Ovary (tissue), 3 donors: ENCODE results near the gene ETS1.

Experiments
- CTCF ChIP-seq, 3 donors: fragments of 450-650 bp in 2 of 3; fragments of 200-600 bp in 1 of 3; IDR thresholded peaks; one replicate each; pipeline versions ENCODE4 v1.5.1 to v1.8.0; 2016 to 2022; ENCODE audit warnings: antibody characterized with exemption in 3 of 3, mild to moderate bottlenecking in 1 of 3
- EP300 ChIP-seq: sonication (generic); formaldehyde crosslinking; IDR thresholded peaks from one replicate; pipeline ENCODE4 v1.6.1; 2017; ENCODE audit warnings: antibody characterized with exemption
- POLR2A ChIP-seq: fragments of 450-650 bp; IDR thresholded peaks from one replicate; pipeline ENCODE4 v1.6.1; 2017; ENCODE audit warnings: antibody characterized with exemption, mild to moderate bottlenecking, moderate library complexity
- donor health status: DM: no; HTN: no; CAD: no.

- no peak for TF ChIP-seq EP300
- TF ChIP-seq CTCF (IDR thresholded peaks at IDR 0.05) = no peak
- no peak for TF ChIP-seq POLR2A
Observed at GRCh38 chr11:128585498-128586238, 1.7 kb downstream of the ETS1 start.
